Hematopoietic multipotent progenitor cell treated with erythropoietin and hydrocortisone succinate and interleukin-3 and kit ligand, for 4 days (in vitro differentiated cells): Measurements from ENCODE around the gene PTPN18.

ENCODE experiments used
- DNase-seq: peaks from one replicate; pipeline ENCODE4 v3.0.0-alpha.2; 2015

The PTPN18 gene

GRCh38 chr2:130339885-130340745 is 15.7 kb upstream of the PTPN18 start:
- no peak for DNase-seq

- peak; percentile 27 for DNase-seq
These were observed 14.3 kb upstream of the PTPN18 start for GRCh38 chr2:130341562-130342019.

GRCh38 chr2:130342020-130342532 is 13.8 kb upstream of the PTPN18 start:
- peak; percentile 98 for DNase-seq

- peak; percentile 100 for DNase-seq
These were observed 13.2 kb upstream of the PTPN18 start, which contains the start of gene IMP4 for GRCh38 chr2:130342533-130343275. Gene IMP4 (plus strand): TSS chr2:130342897. CDS start chr2:130342933, 36 bp downstream.

DNA sequence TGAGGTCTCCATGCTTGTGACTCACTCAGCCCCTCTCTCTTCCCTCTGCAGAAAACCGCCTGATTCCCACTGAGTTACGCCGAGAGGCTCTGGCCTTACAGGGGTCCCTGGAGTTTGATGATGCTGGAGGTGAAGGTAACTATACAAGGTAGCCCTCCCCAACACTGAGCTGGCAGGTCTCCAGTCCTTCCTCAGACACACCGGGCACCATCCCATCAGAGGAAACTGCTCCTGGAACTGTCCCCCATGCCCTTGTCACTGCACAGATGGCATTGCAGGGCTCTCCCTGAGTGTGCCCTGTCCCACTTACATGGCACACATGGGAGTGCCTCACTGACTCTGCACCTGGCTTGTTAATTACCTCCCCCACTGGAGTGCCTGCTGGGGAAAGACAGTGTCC is 11.3 kb upstream of the PTPN18 start:
- DNase-seq, result no peak

DNA sequence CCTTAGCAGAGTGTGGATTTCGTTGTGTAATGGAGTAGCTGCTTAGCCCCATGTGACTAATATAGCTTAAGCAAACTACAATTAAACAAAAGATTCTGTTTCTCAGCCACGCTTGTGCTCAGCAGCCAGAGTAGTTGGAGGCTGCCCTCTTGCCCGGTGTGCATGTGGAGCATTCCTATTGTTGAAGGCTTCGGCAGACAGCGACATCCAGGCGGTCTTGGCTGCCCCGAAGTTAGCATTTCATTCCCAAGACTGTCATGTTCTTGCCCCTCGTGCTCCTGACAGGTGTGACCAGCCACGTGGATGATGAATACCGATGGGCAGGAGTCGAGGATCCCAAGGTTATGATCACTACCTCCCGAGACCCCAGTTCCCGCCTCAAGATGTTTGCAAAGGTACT is 10.8 kb upstream of the PTPN18 start:
- no peak for DNase-seq

- no peak for DNase-seq
These were observed 10.2 kb upstream of the PTPN18 start for GRCh38 chr2:130345611-130346010.

GRCh38 chr2:130346041-130346740 is 9.7 kb upstream of the PTPN18 start:
- DNase-seq, result no peak

DNA sequence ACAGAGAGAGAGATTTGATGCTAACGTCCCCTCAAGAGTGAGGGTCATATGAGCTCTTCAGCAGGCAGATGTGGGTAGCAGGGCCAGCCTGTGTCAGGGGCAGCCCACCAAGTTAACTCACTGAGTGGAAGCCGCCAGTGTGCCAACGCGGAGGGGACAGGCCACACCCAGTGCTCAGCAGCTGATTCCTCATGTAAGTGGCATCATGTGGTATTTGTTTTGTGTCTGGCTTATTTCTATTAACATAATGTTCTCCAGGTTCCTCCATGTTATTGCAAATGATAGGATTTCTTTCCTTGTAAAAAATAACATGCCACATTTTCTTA is 9.2 kb upstream of the PTPN18 start:
- no peak for DNase-seq

GRCh38 chr2:130347220-130347925 is 8.5 kb upstream of the PTPN18 start:
- DNase-seq, result no peak

- DNase-seq, result no peak
These were observed 6.7 kb upstream of the PTPN18 start for GRCh38 chr2:130349174-130349573.

DNA sequence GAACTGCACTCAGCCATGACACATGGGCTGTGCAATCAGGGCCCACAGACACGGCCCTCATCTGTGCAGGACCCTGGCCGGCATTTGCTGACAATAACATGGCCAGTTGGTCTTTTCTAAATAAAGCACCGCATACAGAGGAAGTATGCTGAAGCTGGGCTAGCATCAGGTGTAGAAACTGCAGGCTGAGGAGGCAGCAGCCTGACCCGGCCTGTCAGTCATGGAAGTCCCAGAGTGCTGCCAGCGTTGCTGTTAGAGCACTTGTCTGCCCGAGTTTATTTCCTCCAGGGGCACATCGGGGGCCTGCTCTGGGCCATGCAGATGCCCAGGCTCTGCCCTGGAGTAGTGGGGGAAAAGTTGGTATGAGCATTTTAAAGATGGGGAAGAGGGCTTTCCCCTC is 4.1 kb upstream of the PTPN18 start:
- no peak for DNase-seq

- no peak for DNase-seq
These were observed 3.6 kb upstream of the PTPN18 start for GRCh38 chr2:130352237-130352636.

DNA sequence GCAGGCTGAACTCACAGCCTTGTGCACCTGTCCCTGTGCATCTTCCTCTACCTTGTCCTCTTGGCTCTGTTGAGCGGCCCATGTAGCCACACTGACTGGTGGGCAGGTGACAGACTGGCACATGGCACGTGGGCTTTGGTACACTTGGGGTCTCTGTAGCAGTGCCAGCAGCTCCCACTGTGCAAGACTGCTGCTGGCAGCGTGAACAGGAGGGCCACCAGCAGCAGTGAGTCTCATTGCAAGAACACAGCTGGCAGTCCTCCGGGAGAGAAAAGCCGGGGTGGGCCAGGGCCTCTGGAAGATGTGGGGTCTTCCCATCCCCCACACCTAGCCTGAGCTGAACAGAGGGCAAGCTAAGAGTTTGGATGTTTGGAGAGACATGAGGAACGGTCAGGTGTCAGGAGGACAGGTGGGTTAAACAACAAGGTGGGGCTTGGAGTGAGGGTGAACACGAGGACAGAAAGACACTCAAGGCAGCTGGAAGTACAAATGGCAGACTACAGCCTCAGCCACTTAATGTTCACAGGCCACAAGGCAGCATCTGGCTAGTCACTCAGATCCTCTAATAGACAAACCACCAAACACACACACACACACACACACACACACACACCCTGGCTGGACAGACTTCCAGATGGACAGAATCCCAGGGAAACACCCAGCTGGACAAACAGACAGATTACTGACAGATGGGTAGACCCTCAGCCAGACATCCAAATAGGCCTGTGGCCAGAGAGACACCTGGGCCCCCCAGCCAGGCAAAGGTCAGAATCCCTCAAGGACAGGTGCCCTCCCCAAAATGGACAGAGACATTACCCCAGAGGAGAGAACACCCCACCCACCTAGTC is 2.3 kb upstream of the PTPN18 start:
- no peak for DNase-seq

DNA sequence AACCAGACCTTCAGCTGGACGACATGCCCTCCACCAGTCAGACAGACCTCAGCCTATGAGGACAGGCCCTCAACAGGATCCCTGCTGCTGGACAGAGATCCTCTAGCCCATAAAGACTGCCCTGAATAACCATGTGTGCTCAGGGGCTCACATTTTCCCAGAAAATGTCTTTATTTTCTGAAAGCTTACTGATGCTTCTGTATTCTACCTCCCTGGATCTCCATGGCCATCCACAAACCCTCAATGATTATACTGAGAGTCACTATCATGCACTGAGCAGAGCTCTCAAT is 1.8 kb upstream of the PTPN18 start:
- DNase-seq, result no peak

DNA sequence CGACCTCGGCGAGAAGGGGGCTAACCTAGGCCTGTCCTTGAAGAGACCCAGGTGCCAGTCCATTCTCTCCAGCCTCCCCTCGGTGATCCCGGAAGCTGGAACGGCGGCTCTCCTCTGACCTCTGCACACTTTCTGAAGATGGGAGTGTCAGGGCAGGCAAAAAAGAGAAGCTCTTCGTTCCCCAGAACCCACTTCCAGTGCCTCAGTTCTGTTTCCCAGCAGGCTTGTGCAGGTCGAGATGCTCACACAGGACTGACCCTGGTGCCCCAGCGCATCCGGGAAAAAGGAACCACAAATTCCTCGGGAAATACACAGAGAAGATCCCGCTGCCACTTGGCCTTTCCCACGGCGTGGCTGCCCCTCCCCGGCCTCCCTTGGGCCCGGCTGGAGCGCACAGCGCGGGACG is 681 bp upstream of the PTPN18 start:
- peak; percentile 25 for DNase-seq

DNA sequence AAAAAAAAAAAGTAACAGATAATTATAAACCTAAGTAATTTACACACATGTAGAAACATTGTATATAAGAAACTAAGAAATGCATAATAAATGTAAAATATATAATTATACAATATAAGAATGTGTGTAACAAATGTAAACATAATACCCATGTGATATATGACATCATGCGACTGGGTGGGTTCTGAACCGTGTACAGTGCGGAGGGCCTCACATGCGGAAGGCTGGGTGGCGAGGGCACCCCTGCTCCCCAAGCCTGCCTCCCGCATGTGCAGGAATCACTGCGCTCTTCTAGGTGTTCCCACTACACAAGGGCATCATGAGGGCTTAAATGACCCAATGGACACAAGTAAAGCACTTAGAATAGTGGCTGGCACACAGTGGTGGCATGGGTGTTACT is 2.0 kb downstream of the PTPN18 start:
- no peak for DNase-seq

DNA sequence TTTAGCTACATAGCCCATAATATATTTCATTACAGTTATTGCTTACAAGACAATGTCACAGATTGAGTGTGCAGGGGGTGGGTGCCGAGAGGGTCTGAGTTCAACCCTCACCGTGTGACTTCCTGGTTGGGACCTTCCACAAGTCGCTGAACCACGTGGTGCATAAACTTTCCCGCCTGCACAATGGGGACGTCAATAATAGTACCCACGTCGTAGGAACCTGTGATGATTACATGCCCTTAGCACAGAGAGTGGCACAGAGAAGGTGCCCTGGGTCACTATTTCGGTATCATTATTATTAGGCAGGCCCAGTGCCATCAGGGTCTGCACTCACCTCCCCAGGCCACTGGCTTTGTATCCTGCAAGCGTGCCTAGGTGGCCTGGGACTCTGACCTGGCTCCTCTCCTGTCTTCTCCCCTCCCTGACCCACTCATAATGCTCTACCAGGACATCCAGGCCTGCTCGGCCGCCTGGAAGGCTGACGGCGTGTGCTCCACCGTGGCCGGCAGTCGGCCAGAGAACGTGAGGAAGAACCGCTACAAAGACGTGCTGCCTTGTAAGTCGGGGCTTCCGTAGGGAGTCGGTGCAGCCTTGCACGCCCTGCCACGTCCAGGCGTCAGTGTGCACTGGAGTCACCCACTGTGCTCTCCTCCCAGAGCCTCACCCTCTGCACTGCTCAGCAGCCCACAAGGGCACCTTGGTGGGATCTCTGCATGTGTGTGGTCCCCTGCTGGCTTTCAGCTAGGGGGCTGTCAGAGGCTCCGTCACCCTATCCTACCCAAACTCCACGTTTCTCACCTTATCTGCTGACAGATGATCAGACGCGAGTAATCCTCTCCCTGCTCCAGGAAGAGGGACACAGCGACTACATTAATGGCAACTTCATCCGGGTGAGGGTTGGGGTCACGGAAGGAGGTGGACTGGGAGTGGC is 2.8 kb downstream of the PTPN18 start:
- no peak for DNase-seq

DNA sequence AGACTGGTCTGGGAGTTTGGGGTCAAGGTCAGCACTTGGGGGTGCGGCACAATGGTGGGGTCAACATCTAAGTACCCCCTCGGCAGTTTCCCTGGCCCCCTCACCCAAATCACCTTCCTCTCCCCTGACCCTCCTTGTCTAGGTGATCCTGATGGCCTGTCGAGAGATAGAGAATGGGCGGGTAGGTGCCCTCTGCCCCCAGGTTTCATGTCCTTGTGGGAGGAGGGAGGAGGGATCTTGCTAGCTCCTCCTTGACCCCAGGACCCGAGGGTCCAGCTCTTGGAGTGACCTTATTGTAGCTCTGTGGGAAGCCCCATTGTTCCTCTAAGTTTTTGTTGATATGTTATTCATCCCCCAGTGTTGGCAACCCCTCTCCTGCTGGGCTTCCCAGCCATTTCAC is 3.6 kb downstream of the PTPN18 start:
- no peak for DNase-seq

GRCh38 chr2:130363479-130363878 is 7.6 kb downstream of the PTPN18 start:
- DNase-seq, result no peak

DNA sequence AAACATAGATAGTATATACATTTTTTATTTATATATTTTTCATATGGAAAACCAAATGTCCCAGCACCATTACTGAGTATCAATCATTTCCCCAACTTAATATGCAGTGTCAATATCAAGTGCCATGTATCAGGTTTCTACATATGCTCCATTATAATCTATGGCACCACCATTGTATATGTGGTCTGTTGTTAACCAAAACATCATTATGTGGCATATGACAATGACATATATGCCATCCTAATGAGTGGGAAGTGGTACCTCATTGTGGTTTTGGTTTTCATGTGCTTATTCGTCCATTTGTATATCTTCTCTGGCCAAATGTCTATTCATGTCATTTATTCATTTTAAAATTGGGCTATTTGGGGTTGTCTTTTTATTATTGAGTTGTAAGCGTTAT is 9.2 kb downstream of the PTPN18 start:
- DNase-seq, result no peak
